Measurements from ENCODE around the gene PDE2A. TPM values are rescaled to one million over a fixed set of nuclear protein-coding genes. Genes with fewer than 3 reads are reported as not detected.

The PDE2A gene
- total and polyA plus RNA-seq, 2 donors (not counting 1 experiment from before 2014, with no cell fraction given), result 0.88 to 2.9 TPM

DNA sequence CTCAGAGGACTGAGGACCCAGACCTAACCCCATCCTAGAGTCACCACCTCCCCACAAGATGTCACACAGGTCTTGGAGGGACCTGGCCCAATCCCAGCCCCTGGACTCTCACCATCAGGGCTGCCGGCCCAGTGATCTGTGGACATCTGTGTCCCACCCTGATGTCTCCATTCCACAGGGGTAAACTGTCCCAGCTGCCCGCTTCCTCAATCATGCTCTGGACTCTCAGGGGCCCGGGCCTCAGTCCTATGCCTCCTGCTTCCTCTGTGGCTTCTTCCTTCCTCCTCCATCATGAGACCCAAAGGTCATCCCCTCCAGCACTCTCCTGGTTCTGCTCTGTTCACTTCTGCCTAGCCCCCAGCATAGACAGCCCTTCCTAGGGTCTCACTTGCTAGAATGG, 45.8 kb upstream of the PDE2A start:
- peak overlapping the region; percentile 97 for H3K4me2 ChIP-seq (replicated peaks; ENCODE audit: low read depth, low read length, poor library complexity, severe bottlenecking)
- H3K79me2 ChIP-seq (ENCODE audit: control insufficient read depth, insufficient read depth, low read length), result peaks cover 100% of the 10 kb centered on the region
- Mint-ChIP-seq H3K27ac (peak overlapping the region; percentile 94), H3K9me3 (ENCODE audit: insufficient read depth) (no peaks in the 10 kb centered on the region), H3K27me3 (no peaks in the 10 kb centered on the region), H3K4me1 (peaks cover 69% of the 10 kb centered on the region), H3K4me3 (peak overlapping the region; percentile 95)
- peaks cover 98% of the 10 kb centered on the region for H4K20me1 ChIP-seq (ENCODE audit: control insufficient read depth, insufficient read depth, low read length, poor library complexity, severe bottlenecking)
- TF ChIP-seq, protein P1, sequence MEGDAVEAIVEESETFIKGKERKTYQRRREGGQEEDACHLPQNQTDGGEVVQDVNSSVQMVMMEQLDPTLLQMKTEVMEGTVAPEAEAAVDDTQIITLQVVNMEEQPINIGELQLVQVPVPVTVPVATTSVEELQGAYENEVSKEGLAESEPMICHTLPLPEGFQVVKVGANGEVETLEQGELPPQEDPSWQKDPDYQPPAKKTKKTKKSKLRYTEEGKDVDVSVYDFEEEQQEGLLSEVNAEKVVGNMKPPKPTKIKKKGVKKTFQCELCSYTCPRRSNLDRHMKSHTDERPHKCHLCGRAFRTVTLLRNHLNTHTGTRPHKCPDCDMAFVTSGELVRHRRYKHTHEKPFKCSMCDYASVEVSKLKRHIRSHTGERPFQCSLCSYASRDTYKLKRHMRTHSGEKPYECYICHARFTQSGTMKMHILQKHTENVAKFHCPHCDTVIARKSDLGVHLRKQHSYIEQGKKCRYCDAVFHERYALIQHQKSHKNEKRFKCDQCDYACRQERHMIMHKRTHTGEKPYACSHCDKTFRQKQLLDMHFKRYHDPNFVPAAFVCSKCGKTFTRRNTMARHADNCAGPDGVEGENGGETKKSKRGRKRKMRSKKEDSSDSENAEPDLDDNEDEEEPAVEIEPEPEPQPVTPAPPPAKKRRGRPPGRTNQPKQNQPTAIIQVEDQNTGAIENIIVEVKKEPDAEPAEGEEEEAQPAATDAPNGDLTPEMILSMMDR (IDR thresholded peaks at IDR 0.05), result no peak
- no peak for TF ChIP-seq EZH2 (IDR thresholded peaks at IDR 0.05; ENCODE audit: borderline replicate concordance, insufficient read depth, low read depth, low read length, poor library complexity, severe bottlenecking)
- H3K4me3 ChIP-seq (ENCODE audit: control extremely low read depth in 1 of 5, extremely low read depth in 1 of 5, insufficient read depth in 1 of 5, low read depth in 2 of 5, low read length in 4 of 5), result no peak overlapping the region
- 55% methylated on average over 3 of the region's 3 CpGs for WGBS (ENCODE audit: insufficient coverage)
- H3K9ac ChIP-seq (ENCODE audit: low read length), result peak overlapping the region; percentile 8
- no peak for DNase-seq
- ATAC-seq (ENCODE audit: low read depth), result no peak
- POLR2A ChIA-PET, result no interaction called here
- H3K9me3 ChIP-seq (ENCODE audit: control extremely low read depth in 1 of 3, control insufficient read depth in 2 of 3, insufficient read depth in 1 of 3, low read length in 2 of 3), result no peaks in the 10 kb centered on the region
- intact Hi-C loops (cut with micrococcal nuclease), result loop anchor here (5.0 kb wide), 1 partner anchor 38 kb away; no protein-coding TSS in a partner anchor
- no peaks in the 10 kb centered on the region for H3K27me3 ChIP-seq (replicated peaks in 1 of 4; ENCODE audit: control extremely low read depth in 1 of 4, control insufficient read depth in 3 of 4, insufficient read depth in 4 of 4, low read length in 3 of 4)
- peak overlapping the region in 1 of 2 donors; percentile 81 for H3K27ac ChIP-seq (ENCODE audit: low read length in 2 of 2)
- CTCF ChIA-PET, result interaction anchor here (0.5 to 23.8 kb wide), 2 partner anchors 70 to 463 kb away, joined by 3 to 390 read pairs; partner anchors contain the start of gene STARD10
- H3K36me3 ChIP-seq (replicated peaks in 1 of 2; ENCODE audit: control extremely low read depth in 1 of 2, control insufficient read depth in 1 of 2, extremely low read depth in 1 of 2, insufficient read depth in 2 of 2, low read length in 1 of 2), result peaks cover 0 to 65% of the 10 kb centered on the region in 2 experiments
- H3K4me1 ChIP-seq (ENCODE audit: control insufficient read depth in 2 of 2, insufficient read depth in 2 of 2, low read length in 2 of 2), result peaks cover 46 to 69% of the 10 kb centered on the region in 2 donors
- no peak overlapping the region for H2AFZ ChIP-seq (ENCODE audit: insufficient read depth, low read depth, low read length, poor library complexity, severe bottlenecking)

DNA sequence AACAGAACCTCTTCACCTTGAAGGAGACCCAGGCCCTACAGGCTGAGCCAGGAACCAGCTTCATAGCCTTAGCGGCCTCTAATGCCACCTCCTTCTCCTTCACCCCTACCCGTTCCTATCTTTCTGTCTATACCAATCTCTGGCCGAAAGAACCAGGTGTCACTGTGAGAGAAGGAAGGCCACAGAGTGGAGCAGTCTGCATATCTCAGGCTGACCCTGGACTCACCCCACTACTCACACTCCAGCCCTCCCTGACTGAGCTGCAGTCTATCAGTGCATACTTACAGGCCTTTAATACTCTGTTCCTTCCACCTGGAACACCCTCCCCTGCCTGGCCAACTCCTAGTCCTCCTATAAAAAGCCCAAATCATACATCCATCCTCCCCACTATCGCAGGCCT, 45.3 kb upstream of the PDE2A start:
- TF ChIP-seq EZH2 (IDR thresholded peaks at IDR 0.05; ENCODE audit: borderline replicate concordance, insufficient read depth, low read depth, low read length, poor library complexity, severe bottlenecking), result no peak
- TF ChIP-seq, protein P1 (IDR thresholded peaks at IDR 0.05), result no peak
- no peak overlapping the region for H2AFZ ChIP-seq (ENCODE audit: insufficient read depth, low read depth, low read length, poor library complexity, severe bottlenecking)
- H3K9ac ChIP-seq (ENCODE audit: low read length), result peak overlapping the region; percentile 8
- Mint-ChIP-seq H3K27ac (peak overlapping the region; percentile 94), H3K27me3 (no peaks in the 10 kb centered on the region), H3K4me1 (peaks cover 72% of the 10 kb centered on the region), H3K9me3 (ENCODE audit: insufficient read depth) (no peaks in the 10 kb centered on the region), H3K4me3 (peak overlapping the region; percentile 95)
- DNase-seq, result no peak
- ChIA-PET CTCF (interaction anchor here (0.5 to 23.8 kb wide), 2 partner anchors 71 to 463 kb away, joined by 3 to 390 read pairs; partner anchors contain the start of gene STARD10), POLR2A (no interaction called here)
- WGBS (ENCODE audit: insufficient coverage), result 83% methylated on average over 2 of the region's 4 CpGs
- H3K4me2 ChIP-seq (replicated peaks; ENCODE audit: low read depth, low read length, poor library complexity, severe bottlenecking), result peak overlapping the region; percentile 97
- peaks cover 0 to 68% of the 10 kb centered on the region in 2 experiments for H3K36me3 ChIP-seq (replicated peaks in 1 of 2; ENCODE audit: control extremely low read depth in 1 of 2, control insufficient read depth in 1 of 2, extremely low read depth in 1 of 2, insufficient read depth in 2 of 2, low read length in 1 of 2)
- no peaks in the 10 kb centered on the region for H3K27me3 ChIP-seq (replicated peaks in 1 of 4; ENCODE audit: control extremely low read depth in 1 of 4, control insufficient read depth in 3 of 4, insufficient read depth in 4 of 4, low read length in 3 of 4)
- peaks cover 100% of the 10 kb centered on the region for H3K79me2 ChIP-seq (ENCODE audit: control insufficient read depth, insufficient read depth, low read length)
- no peaks in the 10 kb centered on the region for H3K9me3 ChIP-seq (ENCODE audit: control extremely low read depth in 1 of 3, control insufficient read depth in 2 of 3, insufficient read depth in 1 of 3, low read length in 2 of 3)
- peaks cover 42 to 68% of the 10 kb centered on the region in 2 donors for H3K4me1 ChIP-seq (ENCODE audit: control insufficient read depth in 2 of 2, insufficient read depth in 2 of 2, low read length in 2 of 2)
- no peak overlapping the region for H3K4me3 ChIP-seq (ENCODE audit: control extremely low read depth in 1 of 5, extremely low read depth in 1 of 5, insufficient read depth in 1 of 5, low read depth in 2 of 5, low read length in 4 of 5)
- H3K27ac ChIP-seq (ENCODE audit: low read length in 2 of 2), result peak overlapping the region in 1 of 2 donors; percentile 81
- peaks cover 98% of the 10 kb centered on the region for H4K20me1 ChIP-seq (ENCODE audit: control insufficient read depth, insufficient read depth, low read length, poor library complexity, severe bottlenecking)
- intact Hi-C loops (cut with micrococcal nuclease), result no loop called here
- no peak for ATAC-seq (ENCODE audit: low read depth)

Measured in B cell (primary cell).